ENCODE results near the gene COG4. TPM values are rescaled to one million over a fixed set of nuclear protein-coding genes. Genes with fewer than 3 reads are reported as not detected.
A peak's percentile ranks its signal among the peaks of the same experiment; 100 is the strongest.

The COG4 gene
- total RNA-seq, 1 donor from 2014 or later = 57.6 TPM

DNA sequence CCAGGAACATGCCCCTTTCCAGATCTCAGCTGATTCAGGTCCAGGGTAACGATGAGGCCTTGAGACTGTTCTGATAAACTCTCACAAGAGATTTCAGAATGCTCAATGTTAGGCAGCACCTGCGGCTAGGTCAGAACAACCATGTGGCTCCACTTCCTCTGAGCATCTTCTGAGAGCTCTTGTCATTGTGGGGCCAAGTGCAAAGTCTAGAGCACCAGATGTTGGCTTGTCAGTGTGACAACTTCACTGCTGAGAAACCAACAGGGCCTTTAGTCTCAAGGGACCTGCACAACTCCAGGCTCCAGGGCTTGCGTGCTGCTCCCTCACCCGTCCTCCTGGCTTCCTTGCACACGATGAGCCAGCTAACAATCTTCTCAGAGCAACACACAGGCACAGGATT, 39.9 kb downstream of the COG4 start:
- no peak for DNase-seq (ENCODE audit: low read depth)
- no peak overlapping the region for H3K4me3 ChIP-seq (ENCODE audit: low read depth, low read length)
- TF ChIP-seq, protein P1, sequence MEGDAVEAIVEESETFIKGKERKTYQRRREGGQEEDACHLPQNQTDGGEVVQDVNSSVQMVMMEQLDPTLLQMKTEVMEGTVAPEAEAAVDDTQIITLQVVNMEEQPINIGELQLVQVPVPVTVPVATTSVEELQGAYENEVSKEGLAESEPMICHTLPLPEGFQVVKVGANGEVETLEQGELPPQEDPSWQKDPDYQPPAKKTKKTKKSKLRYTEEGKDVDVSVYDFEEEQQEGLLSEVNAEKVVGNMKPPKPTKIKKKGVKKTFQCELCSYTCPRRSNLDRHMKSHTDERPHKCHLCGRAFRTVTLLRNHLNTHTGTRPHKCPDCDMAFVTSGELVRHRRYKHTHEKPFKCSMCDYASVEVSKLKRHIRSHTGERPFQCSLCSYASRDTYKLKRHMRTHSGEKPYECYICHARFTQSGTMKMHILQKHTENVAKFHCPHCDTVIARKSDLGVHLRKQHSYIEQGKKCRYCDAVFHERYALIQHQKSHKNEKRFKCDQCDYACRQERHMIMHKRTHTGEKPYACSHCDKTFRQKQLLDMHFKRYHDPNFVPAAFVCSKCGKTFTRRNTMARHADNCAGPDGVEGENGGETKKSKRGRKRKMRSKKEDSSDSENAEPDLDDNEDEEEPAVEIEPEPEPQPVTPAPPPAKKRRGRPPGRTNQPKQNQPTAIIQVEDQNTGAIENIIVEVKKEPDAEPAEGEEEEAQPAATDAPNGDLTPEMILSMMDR (conservative IDR thresholded peaks at IDR 0.05; ENCODE audit: low read depth, low read length) = no peak

DNA sequence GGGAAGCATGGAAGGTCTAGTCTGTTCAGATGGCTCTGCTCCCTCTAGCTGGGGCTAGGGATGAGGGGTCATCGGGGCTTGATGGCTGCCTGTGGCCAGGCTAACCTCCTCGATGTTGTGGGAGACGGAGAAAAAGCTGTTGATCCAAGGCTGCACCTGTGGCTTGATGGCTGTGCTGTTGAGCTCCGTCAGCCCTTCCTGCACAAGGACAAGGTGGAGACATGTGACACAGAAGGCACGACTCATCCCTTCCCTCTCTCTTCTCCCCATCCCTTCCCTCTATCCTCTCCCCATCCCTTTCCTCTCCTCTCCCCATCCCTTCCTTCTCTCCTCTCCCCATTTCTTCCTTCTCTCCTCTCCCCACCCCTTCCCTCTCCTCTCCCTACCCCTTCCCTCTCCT, 40.7 kb downstream of the COG4 start:
- H3K4me3 ChIP-seq (ENCODE audit: low read depth, low read length) = no peak overlapping the region
- TF ChIP-seq, protein P1 (conservative IDR thresholded peaks at IDR 0.05; ENCODE audit: low read depth, low read length) = no peak
- DNase-seq (ENCODE audit: low read depth) = no peak

DNA sequence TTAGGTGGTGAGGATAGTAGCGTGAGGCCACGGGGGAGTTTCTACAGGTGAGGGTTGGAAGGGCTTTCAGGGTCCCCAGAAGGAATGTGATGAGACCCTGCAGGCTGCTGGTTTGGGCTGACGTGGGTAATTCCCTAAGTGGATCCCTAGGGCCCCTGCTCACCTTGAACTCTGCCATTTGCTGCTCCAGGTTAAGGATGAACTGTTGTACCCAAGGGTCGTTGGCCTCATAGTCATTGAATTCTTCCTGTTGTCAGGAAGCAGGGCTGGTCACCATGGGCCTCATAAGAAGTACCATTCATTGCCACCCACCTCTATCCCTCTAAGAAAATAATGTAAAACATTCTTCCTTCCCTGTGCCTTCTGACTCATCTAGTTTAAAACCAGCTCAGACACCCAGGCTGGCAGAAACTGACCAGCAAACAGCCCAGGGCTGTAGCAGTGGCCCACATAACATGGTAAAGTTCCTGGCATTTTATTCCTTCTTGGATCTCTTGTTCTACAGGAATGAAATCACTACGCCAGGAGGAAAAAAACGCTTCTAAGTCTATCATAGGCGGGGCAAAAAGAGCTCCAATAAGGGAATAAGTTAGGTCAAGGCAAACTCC, 41.3 kb downstream of the COG4 start:
- peak; percentile 27 for DNase-seq (ENCODE audit: low read depth)
- no peak overlapping the region for H3K4me3 ChIP-seq (ENCODE audit: low read depth, low read length)
- TF ChIP-seq, protein P1 (conservative IDR thresholded peaks at IDR 0.05; ENCODE audit: low read depth, low read length) = no peak

DNA sequence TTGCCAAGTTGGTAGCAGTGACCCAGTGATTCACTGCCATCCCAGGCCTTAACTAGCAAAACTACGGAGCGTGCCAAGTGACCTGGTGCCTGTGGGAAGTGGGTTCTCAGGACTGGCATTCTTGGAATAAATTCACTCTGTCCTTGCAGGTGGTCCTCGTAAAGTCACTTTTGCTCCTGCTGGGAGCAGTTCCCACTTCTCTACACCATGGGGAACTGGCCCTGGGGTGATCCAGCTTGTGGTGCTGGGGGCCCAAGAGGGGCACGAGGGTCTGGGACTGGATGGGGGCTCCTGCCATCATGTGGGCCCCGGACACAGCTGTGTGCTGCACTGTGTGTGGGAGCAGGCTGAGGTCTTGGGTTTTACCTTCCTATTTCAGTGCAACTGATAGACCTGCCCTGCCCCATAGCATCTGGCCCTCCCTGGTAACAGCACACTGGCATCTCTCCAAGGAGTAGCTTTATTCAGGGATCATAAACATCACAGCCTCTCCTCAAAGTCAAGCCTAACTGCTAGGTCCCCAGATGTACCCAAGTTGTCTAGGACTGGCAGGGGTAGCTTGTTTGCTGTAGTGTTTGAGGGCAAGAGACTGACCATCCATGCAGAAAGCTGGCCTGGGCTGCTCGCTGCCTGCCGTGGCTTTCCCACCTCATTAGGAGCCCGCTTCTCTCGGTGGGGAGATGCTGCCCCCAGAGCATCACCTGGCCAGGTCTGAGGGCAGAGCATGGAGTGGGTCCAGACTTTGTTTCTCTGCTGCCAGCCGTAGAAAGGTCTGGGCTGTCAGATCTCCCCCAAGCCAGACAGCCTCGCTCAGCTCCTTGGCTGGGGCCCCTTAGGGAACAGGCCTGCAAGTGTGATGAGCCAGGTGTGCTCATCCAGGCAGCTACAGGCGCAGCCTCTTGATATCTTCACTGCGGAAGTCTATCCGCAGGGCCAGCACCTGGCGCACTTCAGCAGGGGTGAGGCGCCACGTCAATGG, 42.9 kb downstream of the COG4 start:
- no peak for DNase-seq (ENCODE audit: low read depth)
- TF ChIP-seq, protein P1 (conservative IDR thresholded peaks at IDR 0.05; ENCODE audit: low read depth, low read length) = no peak
- no peak overlapping the region for H3K4me3 ChIP-seq (ENCODE audit: low read depth, low read length)

DNA sequence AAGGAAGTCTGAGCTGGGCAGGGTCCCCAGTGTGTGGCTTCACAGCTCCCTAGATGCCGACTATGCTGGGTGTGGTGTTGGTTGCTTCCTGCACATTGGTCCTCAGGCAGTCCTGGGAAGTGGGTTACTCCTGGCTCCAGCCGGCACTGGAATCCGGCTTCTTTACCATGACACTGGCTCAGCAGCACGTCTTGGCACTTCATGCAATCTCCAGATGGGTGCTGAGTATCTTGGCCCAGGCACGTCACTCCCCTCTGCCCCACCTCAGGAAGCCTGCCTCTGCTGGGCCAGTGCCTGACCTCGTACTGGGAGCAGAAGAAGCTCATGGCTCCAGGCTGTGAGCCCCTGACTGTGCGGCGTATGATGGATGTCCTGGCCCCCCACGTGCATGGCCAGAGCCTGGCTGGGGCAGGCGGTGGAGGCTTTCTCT, 44.4 kb downstream of the COG4 start:
- no peak for DNase-seq (ENCODE audit: low read depth)
- TF ChIP-seq, protein P1 (conservative IDR thresholded peaks at IDR 0.05; ENCODE audit: low read depth, low read length) = no peak
- H3K4me3 ChIP-seq (ENCODE audit: low read depth, low read length) = no peak overlapping the region

DNA sequence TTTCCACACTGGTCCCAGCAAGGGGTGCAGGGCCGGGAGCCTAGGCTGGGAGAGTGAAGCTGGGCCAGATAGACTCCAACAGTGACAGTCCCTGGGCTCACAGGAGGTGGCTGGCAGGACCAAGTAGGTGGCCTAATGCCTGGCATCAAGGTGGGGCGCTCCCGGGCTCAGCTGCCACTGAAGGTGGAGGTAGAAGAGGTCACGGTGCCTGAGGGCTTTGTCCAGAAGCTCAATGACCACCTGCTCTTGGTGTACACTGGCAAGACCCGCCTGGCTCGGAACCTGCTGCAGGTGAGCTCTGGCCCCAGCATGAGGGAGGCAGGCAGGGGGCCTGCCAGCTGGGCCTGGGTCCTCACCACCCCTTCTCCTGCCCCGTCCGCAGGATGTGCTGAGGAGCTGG, 45.2 kb downstream of the COG4 start:
- no peak for DNase-seq (ENCODE audit: low read depth)
- TF ChIP-seq, protein P1 (conservative IDR thresholded peaks at IDR 0.05; ENCODE audit: low read depth, low read length) = no peak

More for the DNA sequence above, 45.2 kb downstream of the COG4 start:
- no peak overlapping the region for H3K4me3 ChIP-seq (ENCODE audit: low read depth, low read length)
